ENCODE data around the gene CXCL1. TPM values are rescaled to one million over a fixed set of nuclear protein-coding genes. Genes with fewer than 3 reads are reported as not detected.
A peak's percentile ranks its signal among the peaks of the same experiment; 100 is the strongest.

Gene CXCL1
- total and polyA plus RNA-seq, 2 donors (not counting 1 experiment from before 2014, with no cell fraction given): 1.4 to 1.5 TPM

DNA sequence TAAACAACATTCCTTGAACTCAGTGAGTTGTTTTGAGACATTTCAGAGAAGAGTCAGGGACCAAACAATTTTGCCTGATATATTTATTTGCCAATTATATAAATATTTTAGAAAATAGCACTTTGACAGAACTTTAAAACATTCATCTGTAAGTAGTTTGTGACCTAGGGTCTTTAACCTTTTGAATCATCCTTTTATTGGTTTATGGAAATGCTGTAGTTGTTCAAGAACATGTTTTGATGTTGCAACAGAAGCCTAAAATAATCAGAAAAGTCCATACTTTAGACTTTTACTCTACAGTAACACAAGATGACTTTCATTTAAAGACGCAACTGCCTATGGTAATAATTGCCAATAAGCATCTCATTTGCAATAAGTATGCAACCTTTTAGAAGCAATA lies 43.0 kb downstream of the CXCL1 start:
- no peak for DNase-seq (ENCODE audit: low read depth in 2 of 2)
- Histone ChIP-seq H3K4me3 (replicated peaks in 1 of 4; ENCODE audit: control extremely low read depth in 1 of 4, insufficient read depth in 1 of 4, low read depth in 3 of 4, low read length in 4 of 4) (no peak overlapping the region), H2AFZ (ENCODE audit: low read length) (no peak overlapping the region)

DNA sequence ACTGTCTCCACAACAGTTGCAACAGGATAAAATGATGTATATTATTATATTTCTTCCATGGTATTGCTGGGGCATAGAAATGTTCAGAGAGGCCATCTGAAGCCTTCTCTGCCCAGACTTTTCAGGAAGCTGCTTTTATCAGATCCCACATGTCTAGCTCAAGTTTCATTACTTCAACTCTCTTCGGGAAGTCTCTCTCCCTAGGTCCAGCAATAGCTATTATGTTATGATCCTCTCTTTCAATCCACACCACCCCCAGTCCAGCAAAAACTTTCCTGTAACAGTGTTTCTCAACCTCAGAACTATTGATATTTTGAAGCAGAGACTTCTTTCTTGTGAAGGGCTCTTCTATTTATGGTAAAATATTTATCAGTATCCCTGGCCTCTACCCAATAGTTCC lies 44.9 kb downstream of the CXCL1 start:
- Histone ChIP-seq H3K4me2 (ENCODE audit: extremely low read depth, insufficient read depth, low read length) (no peak overlapping the region), H3K27ac (ENCODE audit: insufficient read depth, low read length) (no peak overlapping the region), H4K20me1 (ENCODE audit: control insufficient read depth, extremely low read depth, insufficient read depth, low read length) (no peaks in the 10 kb centered on the region), H3K36me3 (ENCODE audit: control insufficient read depth, insufficient read depth, low read length) (no peaks in the 10 kb centered on the region), H3K79me2 (ENCODE audit: control insufficient read depth, insufficient read depth, low read length) (no peaks in the 10 kb centered on the region), H3K9ac (ENCODE audit: insufficient read depth, low read length) (no peak overlapping the region), H3K27me3 (ENCODE audit: control insufficient read depth, insufficient read depth, low read length) (no peaks in the 10 kb centered on the region), H3K9me3 (ENCODE audit: control insufficient read depth, insufficient read depth, low read depth, low read length) (no peaks in the 10 kb centered on the region), H3K4me1 (ENCODE audit: control insufficient read depth, extremely low read depth, insufficient read depth, low read length) (peaks cover 7% of the 10 kb centered on the region), H2AFZ (ENCODE audit: low read length) (no peak overlapping the region), H3K4me3 (replicated peaks in 1 of 4; ENCODE audit: control extremely low read depth in 1 of 4, insufficient read depth in 1 of 4, low read depth in 3 of 4, low read length in 4 of 4) (no peak overlapping the region)
- no peak for DNase-seq (ENCODE audit: low read depth in 2 of 2)
- no peak for TF ChIP-seq EZH2 (IDR thresholded peaks at IDR 0.05; ENCODE audit: low read length, missing control alignments)
- TF ChIP-seq, protein P1, sequence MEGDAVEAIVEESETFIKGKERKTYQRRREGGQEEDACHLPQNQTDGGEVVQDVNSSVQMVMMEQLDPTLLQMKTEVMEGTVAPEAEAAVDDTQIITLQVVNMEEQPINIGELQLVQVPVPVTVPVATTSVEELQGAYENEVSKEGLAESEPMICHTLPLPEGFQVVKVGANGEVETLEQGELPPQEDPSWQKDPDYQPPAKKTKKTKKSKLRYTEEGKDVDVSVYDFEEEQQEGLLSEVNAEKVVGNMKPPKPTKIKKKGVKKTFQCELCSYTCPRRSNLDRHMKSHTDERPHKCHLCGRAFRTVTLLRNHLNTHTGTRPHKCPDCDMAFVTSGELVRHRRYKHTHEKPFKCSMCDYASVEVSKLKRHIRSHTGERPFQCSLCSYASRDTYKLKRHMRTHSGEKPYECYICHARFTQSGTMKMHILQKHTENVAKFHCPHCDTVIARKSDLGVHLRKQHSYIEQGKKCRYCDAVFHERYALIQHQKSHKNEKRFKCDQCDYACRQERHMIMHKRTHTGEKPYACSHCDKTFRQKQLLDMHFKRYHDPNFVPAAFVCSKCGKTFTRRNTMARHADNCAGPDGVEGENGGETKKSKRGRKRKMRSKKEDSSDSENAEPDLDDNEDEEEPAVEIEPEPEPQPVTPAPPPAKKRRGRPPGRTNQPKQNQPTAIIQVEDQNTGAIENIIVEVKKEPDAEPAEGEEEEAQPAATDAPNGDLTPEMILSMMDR (conservative IDR thresholded peaks at IDR 0.05 in 1 of 2, IDR thresholded peaks at IDR 0.05 in 1 of 2; ENCODE audit: low read depth in 1 of 2, low read length in 2 of 2): no peak

More for the DNA sequence above, 43.0 kb downstream of the CXCL1 start:
- Histone ChIP-seq H3K79me2 (ENCODE audit: control insufficient read depth, insufficient read depth, low read length) (no peaks in the 10 kb centered on the region), H3K4me1 (ENCODE audit: control insufficient read depth, extremely low read depth, insufficient read depth, low read length) (peaks cover 3% of the 10 kb centered on the region), H3K36me3 (ENCODE audit: control insufficient read depth, insufficient read depth, low read length) (no peaks in the 10 kb centered on the region), H4K20me1 (ENCODE audit: control insufficient read depth, extremely low read depth, insufficient read depth, low read length) (no peaks in the 10 kb centered on the region), H3K9me3 (ENCODE audit: control insufficient read depth, insufficient read depth, low read depth, low read length) (no peaks in the 10 kb centered on the region), H3K27ac (ENCODE audit: insufficient read depth, low read length) (no peak overlapping the region), H3K9ac (ENCODE audit: insufficient read depth, low read length) (no peak overlapping the region), H3K4me2 (ENCODE audit: extremely low read depth, insufficient read depth, low read length) (no peak overlapping the region), H3K27me3 (ENCODE audit: control insufficient read depth, insufficient read depth, low read length) (no peaks in the 10 kb centered on the region)
- TF ChIP-seq, protein P1 (conservative IDR thresholded peaks at IDR 0.05 in 1 of 2, IDR thresholded peaks at IDR 0.05 in 1 of 2; ENCODE audit: low read depth in 1 of 2, low read length in 2 of 2): no peak
- no peak for TF ChIP-seq EZH2 (IDR thresholded peaks at IDR 0.05; ENCODE audit: low read length, missing control alignments)

DNA sequence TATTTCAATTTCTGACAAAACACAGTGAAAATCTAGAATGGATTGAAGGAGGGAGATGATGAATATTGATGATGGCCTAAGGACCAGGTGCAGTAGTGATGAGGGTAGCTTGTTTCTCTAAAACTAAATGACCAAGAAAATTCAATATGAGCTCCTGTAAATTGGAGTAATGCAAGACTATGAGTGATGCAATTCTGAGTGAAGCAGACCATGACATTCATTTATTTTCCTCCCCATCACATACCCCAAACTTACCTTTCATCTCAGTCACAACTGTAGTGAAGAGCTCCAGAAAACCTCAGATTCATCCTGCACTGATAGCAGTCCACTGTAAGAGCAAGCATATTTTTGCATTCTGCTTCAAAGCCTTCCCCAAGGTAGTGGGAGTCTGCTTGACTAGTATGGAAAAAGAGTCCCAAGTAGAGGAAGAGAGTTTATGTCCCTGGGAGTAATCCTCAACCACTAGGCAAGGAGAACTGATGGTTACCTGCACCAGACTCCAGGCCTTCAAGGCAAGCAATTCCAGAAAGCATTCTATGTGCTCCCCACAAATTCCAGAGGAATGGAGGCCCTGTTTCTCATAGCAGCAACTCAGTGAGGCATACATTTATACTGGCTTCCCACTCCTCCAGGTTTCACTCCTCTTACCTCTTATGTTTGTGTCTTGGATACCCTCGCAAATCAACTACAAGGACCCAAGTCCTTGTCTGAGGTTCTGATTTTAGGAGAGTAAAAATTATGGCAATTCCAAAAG lies 47.2 kb downstream of the CXCL1 start:
- TF ChIP-seq EZH2 (IDR thresholded peaks at IDR 0.05; ENCODE audit: low read length, missing control alignments): no peak
- TF ChIP-seq, protein P1 (conservative IDR thresholded peaks at IDR 0.05 in 1 of 2, IDR thresholded peaks at IDR 0.05 in 1 of 2; ENCODE audit: low read depth in 1 of 2, low read length in 2 of 2): no peak
- Histone ChIP-seq H3K9ac (ENCODE audit: insufficient read depth, low read length) (no peak overlapping the region), H3K79me2 (ENCODE audit: control insufficient read depth, insufficient read depth, low read length) (no peaks in the 10 kb centered on the region), H3K4me1 (ENCODE audit: control insufficient read depth, extremely low read depth, insufficient read depth, low read length) (peaks cover 7% of the 10 kb centered on the region), H3K36me3 (ENCODE audit: control insufficient read depth, insufficient read depth, low read length) (no peaks in the 10 kb centered on the region), H4K20me1 (ENCODE audit: control insufficient read depth, extremely low read depth, insufficient read depth, low read length) (no peaks in the 10 kb centered on the region), H3K4me3 (replicated peaks in 1 of 4; ENCODE audit: control extremely low read depth in 1 of 4, insufficient read depth in 1 of 4, low read depth in 3 of 4, low read length in 4 of 4) (no peak overlapping the region), H3K9me3 (ENCODE audit: control insufficient read depth, insufficient read depth, low read depth, low read length) (no peaks in the 10 kb centered on the region), H3K4me2 (ENCODE audit: extremely low read depth, insufficient read depth, low read length) (no peak overlapping the region), H3K27ac (ENCODE audit: insufficient read depth, low read length) (no peak overlapping the region), H2AFZ (ENCODE audit: low read length) (no peak overlapping the region), H3K27me3 (ENCODE audit: control insufficient read depth, insufficient read depth, low read length) (no peaks in the 10 kb centered on the region)
- peak in 1 of 2 donors; percentile 56 for DNase-seq (ENCODE audit: low read depth in 2 of 2)
